IMR-90 (cell line): ENCODE measurements around the gene CDC20B. TPM values are rescaled to one million over a fixed set of nuclear protein-coding genes. Genes with fewer than 3 reads are reported as not detected.

Experiments
- ATAC-seq: fragments of 200-7000 bp; cut with Tn5 transposase; 2 replicates; pipeline ENCODE4 v1.9.1; 2020; ENCODE audit warnings: low read depth, mild to moderate bottlenecking, moderate library complexity
- BruUV-seq: library from RNA; stranded (reverse); fragments of 400-500 nt; replicated peaks from 2 replicates; lab custom pipeline; 2021; lab: Mats Ljungman, UMichigan
- CTCF ChIA-PET: fragments of 300-600 bp; formaldehyde crosslinking; extraction: SDS; loops from one replicate; lab custom pipeline; 2021; ENCODE audit warnings: antibody characterized with exemption; lab: Yijun Ruan, JAX
- POLR2A ChIA-PET: fragments of 300-600 bp; sonication (Branson Sonifier 250); formaldehyde crosslinking; loops from one replicate; lab custom pipeline; 2022; ENCODE audit warnings: antibody characterized with exemption; ENCODE audit not compliant: unreplicated experiment; lab: Charles Lee
- DNase-seq: peaks from one replicate; pipeline ENCODE4 v3.0.0; 2013
- H2AFZ ChIP-seq: replicated peaks from 2 replicates; pipeline ENCODE3; 2013; ENCODE audit warnings: low read length, mild to moderate bottlenecking; ENCODE audit not compliant: poor library complexity
- H2AK5ac ChIP-seq: 2 replicates; pipeline ENCODE4 v1.6.1; 2013; ENCODE audit warnings: low read depth, low read length, inconsistent platforms
- H2AK9ac ChIP-seq: replicated peaks from 2 replicates; pipeline ENCODE3; 2013; ENCODE audit warnings: mild to moderate bottlenecking, low read depth, low read length, moderate library complexity; ENCODE audit not compliant: poor library complexity
- H2BK120ac ChIP-seq: 2 replicates; pipeline ENCODE4 v1.6.1; 2013; ENCODE audit warnings: low read depth, low read length, inconsistent platforms
- H2BK15ac ChIP-seq: 3 replicates; pipeline ENCODE4 v1.6.1; 2013; ENCODE audit warnings: low read depth, low read length, inconsistent platforms
- H2BK20ac ChIP-seq: 2 replicates; pipeline ENCODE4 v1.6.1; 2013; ENCODE audit warnings: low read depth, mild to moderate bottlenecking, inconsistent platforms, low read length, moderate library complexity
- H2BK5ac ChIP-seq: 2 replicates; pipeline ENCODE4 v1.6.1; 2013; ENCODE audit warnings: mild to moderate bottlenecking, low read depth, low read length, inconsistent platforms; ENCODE audit not compliant: poor library complexity, severe bottlenecking
- H3K14ac ChIP-seq: replicated peaks from 2 replicates; pipeline ENCODE4 v1.6.1; 2013; ENCODE audit warnings: low read depth, low read length, inconsistent platforms
- H3K18ac ChIP-seq: 2 replicates; pipeline ENCODE4 v1.6.1; 2013; ENCODE audit warnings: low read depth, low read length, control low read depth
- H3K23ac ChIP-seq: 2 replicates; pipeline ENCODE4 v1.6.1; 2013; ENCODE audit warnings: low read depth, low read length, inconsistent platforms
- H3K27ac ChIP-seq: 2 replicates; pipeline ENCODE4 v1.5.1; 2013; ENCODE audit warnings: mild to moderate bottlenecking, control low read depth, low read length; ENCODE audit not compliant: insufficient read depth
- H3K27me3 ChIP-seq: 2 replicates; pipeline ENCODE4 v1.6.1; 2013; ENCODE audit warnings: low read length; ENCODE audit not compliant: control insufficient read depth, insufficient read depth
- H3K36me3 ChIP-seq: 2 replicates; pipeline ENCODE4 v1.6.1; 2013; ENCODE audit warnings: low read length, mixed read lengths; ENCODE audit not compliant: control insufficient read depth, insufficient read depth
- H3K4ac ChIP-seq: 2 replicates; pipeline ENCODE4 v1.6.1; 2013; ENCODE audit warnings: low read depth, low read length, inconsistent platforms
- H3K4me1 ChIP-seq: 2 replicates; pipeline ENCODE4 v1.6.1; 2013; ENCODE audit warnings: low read length, mixed read lengths; ENCODE audit not compliant: control insufficient read depth, insufficient read depth
- H3K4me2 ChIP-seq: 2 replicates; pipeline ENCODE4 v1.6.1; 2013; ENCODE audit warnings: low read depth, mild to moderate bottlenecking, control low read depth, low read length, moderate library complexity
- H3K4me3 ChIP-seq: 2 replicates; pipeline ENCODE4 v1.5.1; 2013; ENCODE audit warnings: low read depth, mild to moderate bottlenecking, control low read depth, low read length, moderate library complexity; ENCODE audit not compliant: insufficient read depth
- H3K56ac ChIP-seq: 2 replicates; pipeline ENCODE4 v1.6.1; 2013; ENCODE audit warnings: low read length, inconsistent platforms; ENCODE audit not compliant: insufficient read depth; ENCODE audit errors: extremely low read depth
- H3K79me1 ChIP-seq, 2 experiments: 2 replicates each; pipeline ENCODE4 v1.6.1; 2013; ENCODE audit warnings: low read length in 2 of 2, inconsistent platforms in 1 of 2, low read depth in 1 of 2
- H3K9ac ChIP-seq: 2 replicates; pipeline ENCODE4 v1.6.1; 2013; ENCODE audit warnings: low read depth, low read length, control low read depth
- H3K9me1 ChIP-seq: 2 replicates; pipeline ENCODE4 v1.6.1; 2013; ENCODE audit warnings: low read length, inconsistent platforms; ENCODE audit not compliant: insufficient read depth
- H3K9me3 ChIP-seq: 2 replicates; pipeline ENCODE4 v1.6.1; 2013; ENCODE audit warnings: low read length; ENCODE audit not compliant: control insufficient read depth, insufficient read depth
- H4K20me1 ChIP-seq: 2 replicates; pipeline ENCODE4 v1.6.1; 2013; ENCODE audit warnings: low read length, inconsistent platforms; ENCODE audit not compliant: insufficient read depth
- H4K5ac ChIP-seq: 2 replicates; pipeline ENCODE4 v1.6.1; 2013; ENCODE audit warnings: mild to moderate bottlenecking, low read depth, low read length, control low read depth
- H4K8ac ChIP-seq, 2 experiments: 2 replicates each; pipeline ENCODE4 v1.6.1; 2013; ENCODE audit warnings: low read depth in 2 of 2, low read length in 2 of 2, control low read depth in 1 of 2, inconsistent platforms in 1 of 2
- H4K91ac ChIP-seq: 2 replicates; pipeline ENCODE4 v1.6.1; 2013; ENCODE audit warnings: low read depth, low read length, inconsistent platforms; ENCODE audit not compliant: insufficient read depth
- BHLHE40 ChIP-seq: fragments of 150-350 bp; IDR thresholded peaks from 2 replicates; pipeline ENCODE4 v1.6.1; 2016; ENCODE audit warnings: mild to moderate bottlenecking, low read depth, low read length
- CEBPB ChIP-seq: IDR thresholded peaks from 2 replicates; pipeline ENCODE4 v1.6.1; 2012; ENCODE audit warnings: low read depth, low read length, improper control_type of control experiment
- CHD1 ChIP-seq: IDR thresholded peaks from 2 replicates; pipeline ENCODE4 v1.6.1; 2012; ENCODE audit warnings: low read depth, low read length, improper control_type of control experiment
- FOS ChIP-seq: fragments of 150-350 bp; IDR thresholded peaks from 2 replicates; pipeline ENCODE4 v1.6.1; 2016; ENCODE audit warnings: low read depth, low read length
- MAFK ChIP-seq: IDR thresholded peaks from 2 replicates; pipeline ENCODE4 v1.6.1; 2012; ENCODE audit warnings: low read depth, low read length, improper control_type of control experiment
- MAZ ChIP-seq: IDR thresholded peaks from 2 replicates; pipeline ENCODE4 v1.6.1; 2012; ENCODE audit warnings: low read depth, mild to moderate bottlenecking, low read length, improper control_type of control experiment, moderate library complexity, borderline replicate concordance
- MXI1 ChIP-seq: IDR thresholded peaks from 2 replicates; pipeline ENCODE4 v1.6.1; 2012; ENCODE audit warnings: low read depth, mild to moderate bottlenecking, low read length, moderate library complexity, borderline replicate concordance
- NFE2L2 ChIP-seq: fragments of 150-350 bp; IDR thresholded peaks from 2 replicates; pipeline ENCODE4 v1.6.1; 2016; ENCODE audit warnings: low read depth, mild to moderate bottlenecking, low read length
- POLR2A ChIP-seq: IDR thresholded peaks from 2 replicates; pipeline ENCODE4 v1.6.1; 2012; ENCODE audit warnings: mild to moderate bottlenecking, low read depth, low read length
- RAD21 ChIP-seq: IDR thresholded peaks from 2 replicates; pipeline ENCODE4 v1.6.1; 2012; ENCODE audit warnings: low read length, improper control_type of control experiment
- RCOR1 ChIP-seq: IDR thresholded peaks from 2 replicates; pipeline ENCODE4 v1.6.1; 2012; ENCODE audit warnings: mild to moderate bottlenecking, low read length, improper control_type of control experiment; ENCODE audit not compliant: insufficient replicate concordance
- RFX5 ChIP-seq: IDR thresholded peaks from 2 replicates; pipeline ENCODE4 v1.8.0; 2012; ENCODE audit warnings: low read depth, mild to moderate bottlenecking, low read length, moderate library complexity
- SMC3 ChIP-seq: fragments of 150-350 bp; IDR thresholded peaks from 2 replicates; pipeline ENCODE4 v1.6.1; 2016; ENCODE audit warnings: low read depth, mild to moderate bottlenecking, antibody characterized with exemption, low read length, moderate library complexity
- WGBS, 2 experiments: methylation state at CpG; one replicate each; pipeline versions ENCODE4 v1.1.5 to v1.1.7; 2013; ENCODE audit warnings: missing lambda C conversion rate in 2 of 2; ENCODE audit not compliant: insufficient read length in 1 of 2; ENCODE audit errors: extremely low coverage in 2 of 2; 5-methylcytosine and 5-hydroxymethylcytosine counted together
- dilution Hi-C: fragments of 300-500 bp; cut with HindIII; formaldehyde crosslinking; loops from one replicate; pipeline ENCODE4 v1.14.3; 2018; ENCODE audit warnings: low sequenced_read_pairs; ENCODE audit not compliant: unreplicated experiment
- in situ Hi-C: fragments of 300-500 bp; cut with MboI; formaldehyde crosslinking; loops from 3 replicates; pipeline ENCODE4 v1.14.3; 2019; ENCODE audit warnings: low sequenced_read_pairs, inconsistent platforms, mixed read lengths
- intact Hi-C: fragments of 100-400 bp; cut with micrococcal nuclease; formaldehyde crosslinking; loops from 2 replicates; pipeline ENCODE4 v1.10.0; 2022
- polyA plus RNA-seq, 3 experiments: library from polyadenylated mRNA; depleted of rRNA; stranded (reverse); fragments of >200 nt; gene quantifications; 2 replicates each; pipeline ENCODE4 v1.2.3, GENCODE V29; 2012; ENCODE audit warnings: low replicate concordance in 1 of 3
- total RNA-seq: library from RNA; depleted of rRNA; stranded (reverse); fragments of >200 nt; gene quantifications from 2 replicates; pipeline ENCODE4 v1.2.3, GENCODE V29; 2012
- TF ChIP-seq, protein P1 (sequence below): fragments of 150-350 bp; IDR thresholded peaks from 2 replicates; pipeline ENCODE4 v1.6.1; 2017; ENCODE audit warnings: mild to moderate bottlenecking, antibody characterized with exemption, low read length, low read depth

CDC20B gene
- total and polyA plus RNA-seq, 2 of the 4 experiments (the other 2 are of a cell fraction), result not detected

DNA sequence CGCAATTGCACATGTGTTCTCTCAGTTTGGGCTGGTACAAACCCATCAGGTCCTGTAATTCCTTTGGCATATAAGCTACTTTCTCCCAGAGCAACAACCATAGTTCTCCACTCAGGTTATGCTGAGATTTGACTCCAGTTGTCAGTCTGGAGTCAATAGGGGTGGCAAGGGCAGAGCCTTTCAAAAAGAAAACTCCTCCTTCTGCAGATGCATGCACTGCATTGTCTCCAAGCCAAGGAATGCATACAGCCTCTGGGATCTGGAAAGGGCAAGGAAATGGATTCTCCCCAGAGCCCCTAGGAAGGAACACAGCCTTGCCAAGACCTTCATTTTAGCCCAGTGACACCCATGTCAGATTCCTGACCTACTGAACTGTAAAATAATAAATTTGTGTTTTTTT is 101.6 kb downstream of the CDC20B start:
- Histone ChIP-seq H3K9me3 (no peaks in the 10 kb centered on the region), H2AK9ac (no peak overlapping the region), H4K20me1 (no peaks in the 10 kb centered on the region), H3K4me3 (no peak overlapping the region), H3K9ac (no peak overlapping the region), H4K5ac (no peak overlapping the region), H2AFZ (no peak overlapping the region), H2BK20ac (no peak overlapping the region), H3K14ac (no peak overlapping the region), H3K23ac (no peak overlapping the region), H3K4me2 (no peak overlapping the region), H3K4ac (no peak overlapping the region), H2BK15ac (no peak overlapping the region), H3K36me3 (no peaks in the 10 kb centered on the region), H3K27ac (no peak overlapping the region), H3K56ac (no peak overlapping the region), H3K9me1 (no peaks in the 10 kb centered on the region), H3K79me1 (no peaks in the 10 kb centered on the region), H2AK5ac (no peak overlapping the region), H3K27me3 (peaks cover 27% of the 10 kb centered on the region), H4K91ac (no peak overlapping the region), H2BK120ac (no peak overlapping the region), H3K4me1 (no peaks in the 10 kb centered on the region), H4K8ac (no peak overlapping the region), H2BK5ac (no peak overlapping the region), H3K18ac (no peak overlapping the region)
- dilution Hi-C loops, result no loop called here
- no CpG with 5 or more reads among the region's 1 CpG for WGBS, 2 experiments
- POLR2A ChIA-PET, result no interaction called here
- DNase-seq, result no peak
- in situ Hi-C loops, result no loop called here
- ATAC-seq, result no peak
- BruUV-seq, result no TSS peak
- CTCF ChIA-PET, result no interaction called here
- no peak for TF ChIP-seq MXI1
- TF ChIP-seq RCOR1, result no peak
- no peak for TF ChIP-seq SMC3
- TF ChIP-seq MAFK, result no peak
- no peak for TF ChIP-seq RAD21
- no peak for TF ChIP-seq CEBPB
- TF ChIP-seq, protein P1, sequence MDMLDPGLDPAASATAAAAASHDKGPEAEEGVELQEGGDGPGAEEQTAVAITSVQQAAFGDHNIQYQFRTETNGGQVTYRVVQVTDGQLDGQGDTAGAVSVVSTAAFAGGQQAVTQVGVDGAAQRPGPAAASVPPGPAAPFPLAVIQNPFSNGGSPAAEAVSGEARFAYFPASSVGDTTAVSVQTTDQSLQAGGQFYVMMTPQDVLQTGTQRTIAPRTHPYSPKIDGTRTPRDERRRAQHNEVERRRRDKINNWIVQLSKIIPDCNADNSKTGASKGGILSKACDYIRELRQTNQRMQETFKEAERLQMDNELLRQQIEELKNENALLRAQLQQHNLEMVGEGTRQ, result no peak
- no peak for TF ChIP-seq POLR2A
- no peak for TF ChIP-seq BHLHE40
- no peak for TF ChIP-seq CHD1
- TF ChIP-seq NFE2L2, result no peak
- TF ChIP-seq RFX5, result no peak
- no peak for TF ChIP-seq MAZ
- no peak for TF ChIP-seq FOS
- intact Hi-C loops, result no loop called here
